ENCODE data around the gene MED13L.
"Not testable (repeated sequence)": the region's sequence is repeated elsewhere in the genome, so short reads cannot be mapped to it uniquely, and the experiment has no call there.

The MED13L gene

GRCh38 chr12:116010467-116010866 is 267.0 kb downstream of the MED13L start:
- DNase-seq (ENCODE audit: low spot score), result no peak

GRCh38 chr12:116009805-116010204 is 267.7 kb downstream of the MED13L start:
- DNase-seq (ENCODE audit: low spot score), result no peak

GRCh38 chr12:116006141-116006540 is 271.4 kb downstream of the MED13L start:
- DNase-seq (ENCODE audit: low spot score), result no peak

GRCh38 chr12:116002890-116003536 is 274.5 kb downstream of the MED13L start:
- DNase-seq (ENCODE audit: low spot score), result no peak

- DNase-seq (ENCODE audit: low spot score), result no peak
These were observed 277.2 kb downstream of the MED13L start for GRCh38 chr12:116000252-116000651.

GRCh38 chr12:115999582-115999981 is 277.9 kb downstream of the MED13L start:
- DNase-seq (ENCODE audit: low spot score), result no peak

- DNase-seq (ENCODE audit: low spot score), result no peak
These were observed 278.6 kb downstream of the MED13L start for GRCh38 chr12:115998794-115999478.

GRCh38 chr12:115998119-115998633 is 279.3 kb downstream of the MED13L start:
- DNase-seq (ENCODE audit: low spot score), result peak; percentile 66

GRCh38 chr12:115993737-115994136 is 283.8 kb downstream of the MED13L start:
- no peak for DNase-seq (ENCODE audit: low spot score)

- no peak for DNase-seq (ENCODE audit: low spot score)
These were observed 287.3 kb downstream of the MED13L start for GRCh38 chr12:115990241-115990640.

GRCh38 chr12:115988625-115989563 is 288.6 kb downstream of the MED13L start:
- no peak for DNase-seq (ENCODE audit: low spot score)

GRCh38 chr12:115988212-115988611 is 289.3 kb downstream of the MED13L start:
- DNase-seq (ENCODE audit: low spot score), result no peak

GRCh38 chr12:115984616-115985015 is 292.9 kb downstream of the MED13L start:
- DNase-seq (ENCODE audit: low spot score), result no peak

GRCh38 chr12:115983226-115983798 is 294.2 kb downstream of the MED13L start:
- DNase-seq (ENCODE audit: low spot score), result peak; percentile 12

- DNase-seq (ENCODE audit: low spot score), result no peak
These were observed 297.2 kb downstream of the MED13L start for GRCh38 chr12:115980339-115980738.

- no peak for DNase-seq (ENCODE audit: low spot score)
These were observed 297.6 kb downstream of the MED13L start for GRCh38 chr12:115979851-115980250.

- DNase-seq (ENCODE audit: low spot score), result no peak
These were observed 298.1 kb downstream of the MED13L start for GRCh38 chr12:115979351-115979750.

GRCh38 chr12:115976829-115977228 is 300.7 kb downstream of the MED13L start:
- not testable (repeated sequence) for DNase-seq (ENCODE audit: low spot score)

- no peak for DNase-seq (ENCODE audit: low spot score)
These were observed 302.1 kb downstream of the MED13L start for GRCh38 chr12:115975411-115975810.

GRCh38 chr12:115973968-115974724 is 303.3 kb downstream of the MED13L start:
- no peak for DNase-seq (ENCODE audit: low spot score)

GRCh38 chr12:115973066-115973465 is 304.4 kb downstream of the MED13L start:
- no peak for DNase-seq (ENCODE audit: low spot score)

Measured in hematopoietic multipotent progenitor cell treated with erythropoietin and hydrocortisone succinate and interleukin-3 and kit ligand, for 15 days (in vitro differentiated cells).